ENCODE data around the gene HAGH. TPM values are rescaled to one million over a fixed set of nuclear protein-coding genes. Genes with fewer than 3 reads are reported as not detected.

HAGH gene
- total and polyA plus RNA-seq, 9 of the 15 experiments (the other 6 are each of a cell fraction or from before 2014, with no cell fraction given) = 0.46 to 35.1 (median 16.8) TPM

DNA sequence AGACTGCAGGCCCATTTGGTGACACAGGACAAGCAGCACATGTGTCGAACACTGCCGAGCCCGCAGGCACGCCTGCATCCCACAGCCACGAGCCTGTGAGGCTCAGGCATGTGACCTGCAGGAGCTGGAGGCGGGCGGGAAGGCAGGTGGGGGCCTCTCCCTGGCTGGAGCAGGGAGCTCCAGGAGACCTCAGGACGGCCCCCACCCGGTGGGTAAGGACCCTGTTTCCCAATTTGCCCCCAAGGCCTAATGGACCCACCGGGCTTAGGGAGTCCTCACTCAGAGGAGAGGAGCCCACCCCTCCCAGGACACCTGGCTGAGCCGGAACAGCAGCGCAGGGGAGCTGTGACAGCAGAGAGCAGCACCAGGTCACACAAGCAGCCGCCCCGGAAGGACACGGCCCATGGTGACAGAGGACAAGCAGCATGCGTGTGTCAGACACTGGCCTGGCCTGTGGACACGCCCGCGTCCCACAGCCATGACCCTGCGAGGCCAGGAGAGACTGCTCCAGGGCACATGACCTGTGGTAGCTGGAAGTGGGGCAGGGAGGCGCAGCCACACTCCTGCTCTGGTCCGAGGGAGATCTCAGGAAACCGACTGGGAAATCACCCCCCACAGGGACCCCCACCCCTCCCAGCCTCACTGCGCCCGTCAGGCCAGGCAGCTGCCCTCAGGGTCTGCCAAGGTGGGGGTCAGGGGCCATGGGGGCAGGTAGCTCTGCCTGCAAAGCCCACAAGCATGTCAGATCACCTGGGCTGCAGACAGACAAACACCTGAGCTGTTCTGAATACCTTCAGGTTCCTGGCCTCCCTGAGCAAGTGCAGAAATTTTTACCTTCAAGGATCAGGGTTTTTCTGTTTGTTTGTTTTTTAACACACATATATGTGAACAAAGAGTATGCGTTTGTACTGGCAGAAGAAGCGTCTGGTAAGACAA is 46.6 kb downstream of the HAGH start (continued):
- peak; percentile 52; the same call in 1 of the 2 replicates for TF ChIP-seq RBFOX2 (IDR thresholded peaks at IDR 0.05; ENCODE audit: low read depth, low read length)
- TF ChIP-seq ZKSCAN8 (CRISPR knock-in tag; IDR thresholded peaks at IDR 0.05) = no peak
- TF ChIP-seq ZNF57 (CRISPR knock-in tag; IDR thresholded peaks at IDR 0.05) = no peak
- TF ChIP-seq NR2C1 (IDR thresholded peaks at IDR 0.05) = no peak
- no peak for TF ChIP-seq NR2C1 (tag; IDR thresholded peaks at IDR 0.05)
- peak; percentile 22 for TF ChIP-seq RBM22 (IDR thresholded peaks at IDR 0.05; ENCODE audit: low read depth, low read length, poor library complexity, severe bottlenecking)

DNA sequence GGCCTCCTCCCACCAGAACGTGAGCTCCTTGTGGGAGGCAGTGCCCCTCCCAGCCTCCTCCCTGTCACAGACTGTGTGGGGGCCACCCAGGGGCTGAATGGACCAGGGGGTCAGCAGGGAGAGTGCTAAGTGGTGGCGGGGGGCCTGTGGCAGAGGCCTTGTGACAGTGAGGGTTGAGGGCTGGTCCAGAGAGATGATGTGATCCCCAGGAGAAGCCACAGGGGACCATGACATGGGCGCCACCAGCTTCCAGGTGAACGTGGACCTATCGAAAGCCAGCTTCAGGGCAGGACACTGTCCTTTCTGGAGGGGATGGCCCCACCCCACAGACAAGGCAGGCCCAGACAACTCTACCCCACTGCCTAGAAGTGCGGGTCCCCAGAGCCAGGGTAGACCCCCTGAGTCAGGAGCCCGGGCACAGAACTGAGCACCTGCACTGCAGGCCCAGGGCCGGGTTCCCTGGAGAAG is 47.4 kb downstream of the HAGH start:
- Histone ChIP-seq H3K9ac (ENCODE audit: insufficient read depth in 1 of 2, low read depth in 2 of 2, low read length in 2 of 2) (peak overlapping the region in 1 of 2 experiments; percentile 84; a peak in 2 of 4 replicates), H3K4me1 (replicated peaks in 1 of 2; ENCODE audit: control insufficient read depth in 2 of 2, insufficient read depth in 2 of 2, low read length in 2 of 2) (peaks cover 8 to 87% of the 10 kb centered on the region in 2 experiments; a peak in 4 of 5 replicates), H3K4me2 (ENCODE audit: insufficient read depth, low read length) (no peak overlapping the region), H3K9me1 (ENCODE audit: control insufficient read depth, insufficient read depth, low read length) (peaks cover 2% of the 10 kb centered on the region), H3K36me3 (ENCODE audit: control insufficient read depth, insufficient read depth, low read length) (peaks cover 56% of the 10 kb centered on the region; the same call in 2 of the 3 replicates), H2AFZ (ENCODE audit: low read depth, low read length) (no peak overlapping the region), H3K27ac (ENCODE audit: extremely low read depth, low read depth, low read length) (no peak overlapping the region), H3K4me3 (no peak overlapping the region), H4K20me1 (replicated peaks; ENCODE audit: control insufficient read depth, insufficient read depth, low read length) (peaks cover 3% of the 10 kb centered on the region; the same call in 1 of the 2 replicates), H3K27me3 (ENCODE audit: control insufficient read depth in 2 of 2, insufficient read depth in 2 of 2, low read length in 2 of 2) (no peaks in the 10 kb centered on the region), H3K79me2 (ENCODE audit: control insufficient read depth, insufficient read depth, low read length) (peaks cover 31% of the 10 kb centered on the region), H3K9me3 (replicated peaks; ENCODE audit: control insufficient read depth, insufficient read depth, low read depth, low read length) (no peaks in the 10 kb centered on the region)
- ChIA-PET POLR2A (interaction anchor here (0.7 to 1.4 kb wide), 2 partner anchors 9 to 163 kb away, joined by 3 read pairs; partner anchors contain the start of gene MSRB1), CTCF (ENCODE audit: low intra/inter-chr PET ratio) (no interaction called here)
- BruUV-seq (replicated peaks) = no TSS peak
- ATAC-seq = no peak
- WGBS (ENCODE audit: insufficient coverage, low coverage, missing lambda C conversion rate) = 88% methylated on average over 8 of the region's 8 CpGs
- FAIRE-seq = no peak
- TF ChIP-seq TFE3 (CRISPR knock-in tag; IDR thresholded peaks at IDR 0.05) (no peak), POLR2B (IDR thresholded peaks at IDR 0.05; ENCODE audit: low read depth, partially characterized antibody) (no peak), MEIS2 (IDR thresholded peaks at IDR 0.05; ENCODE audit: partially characterized antibody) (no peak), MAFK (IDR thresholded peaks at IDR 0.05; ENCODE audit: low read length) (no peak), SUPT5H (IDR thresholded peaks at IDR 0.05) (0 out of 2 replicates have a peak, but pooled peaks have one; percentile 6), DNMT1 (IDR thresholded peaks at IDR 0.05) (no peak), NCOA6 (IDR thresholded peaks at IDR 0.05) (no peak), TRIM24 (IDR thresholded peaks at IDR 0.05) (no peak), MXI1 (IDR thresholded peaks at IDR 0.05; ENCODE audit: low read depth, low read length) (no peak), GABPB1 (CRISPR knock-in tag; IDR thresholded peaks at IDR 0.05) (no peak), POLR2A (conservative IDR thresholded peaks at IDR 0.05) (peak; percentile 47; the same call in 1 of the 2 replicates)
- TF ChIP-seq, protein P1, sequence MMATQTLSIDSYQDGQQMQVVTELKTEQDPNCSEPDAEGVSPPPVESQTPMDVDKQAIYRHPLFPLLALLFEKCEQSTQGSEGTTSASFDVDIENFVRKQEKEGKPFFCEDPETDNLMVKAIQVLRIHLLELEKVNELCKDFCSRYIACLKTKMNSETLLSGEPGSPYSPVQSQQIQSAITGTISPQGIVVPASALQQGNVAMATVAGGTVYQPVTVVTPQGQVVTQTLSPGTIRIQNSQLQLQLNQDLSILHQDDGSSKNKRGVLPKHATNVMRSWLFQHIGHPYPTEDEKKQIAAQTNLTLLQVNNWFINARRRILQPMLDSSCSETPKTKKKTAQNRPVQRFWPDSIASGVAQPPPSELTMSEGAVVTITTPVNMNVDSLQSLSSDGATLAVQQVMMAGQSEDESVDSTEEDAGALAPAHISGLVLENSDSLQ (IDR thresholded peaks at IDR 0.05) = no peak
- TF ChIP-seq, protein P2, sequence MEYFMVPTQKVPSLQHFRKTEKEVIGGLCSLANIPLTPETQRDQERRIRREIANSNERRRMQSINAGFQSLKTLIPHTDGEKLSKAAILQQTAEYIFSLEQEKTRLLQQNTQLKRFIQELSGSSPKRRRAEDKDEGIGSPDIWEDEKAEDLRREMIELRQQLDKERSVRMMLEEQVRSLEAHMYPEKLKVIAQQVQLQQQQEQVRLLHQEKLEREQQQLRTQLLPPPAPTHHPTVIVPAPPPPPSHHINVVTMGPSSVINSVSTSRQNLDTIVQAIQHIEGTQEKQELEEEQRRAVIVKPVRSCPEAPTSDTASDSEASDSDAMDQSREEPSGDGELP (CRISPR knock-in tag; IDR thresholded peaks at IDR 0.05; ENCODE audit: borderline replicate concordance) = no peak
- DNase-seq (ENCODE audit: extremely low read depth in 1 of 4, low spot score in 3 of 4) = no peak
- intact Hi-C loops (cut with micrococcal nuclease) (no loop called here), in situ Hi-C loops (cut with MboI) (no loop called here)

All from K562 (cell line).